Measurements from ENCODE around the gene SMAD7.

GRCh38 chr18:48932462-48932818, 18.3 kb downstream of the SMAD7 start:
- no peak for TF ChIP-seq CTCF (IDR thresholded peaks at IDR 0.05)
- no peak for TF ChIP-seq ZFX (IDR thresholded peaks at IDR 0.05; ENCODE audit: borderline replicate concordance)
